ENCODE data around the gene TMEM26.

Gene TMEM26

GRCh38 chr10:61452655-61453641 is at the start of gene TMEM26:
Gene TMEM26 (minus strand): TSS chr10:61453381. CDS start chr10:61453081, 300 bp downstream.
- DNase-seq (ENCODE audit: low spot score), result peak; percentile 45

DNA sequence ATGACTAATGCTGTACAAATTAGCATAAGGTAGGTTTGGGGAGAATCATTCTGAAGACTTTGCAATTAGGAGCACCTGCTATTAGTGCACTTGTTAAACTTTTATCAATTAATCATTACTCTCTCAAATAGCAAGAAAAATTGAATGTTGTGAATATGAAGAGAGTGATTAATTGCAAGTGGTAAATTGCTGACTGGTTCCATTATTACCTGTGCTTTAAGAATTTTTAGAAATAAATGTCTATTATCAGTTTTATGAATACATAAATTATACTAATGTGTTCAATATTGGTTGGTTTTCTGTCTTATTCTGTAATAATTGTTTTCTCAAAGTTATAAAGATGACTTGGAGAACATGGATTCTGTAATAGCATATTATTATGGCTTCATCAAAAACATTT is 47.3 kb upstream of the TMEM26 start:
- no peak for DNase-seq (ENCODE audit: low spot score)

DNA sequence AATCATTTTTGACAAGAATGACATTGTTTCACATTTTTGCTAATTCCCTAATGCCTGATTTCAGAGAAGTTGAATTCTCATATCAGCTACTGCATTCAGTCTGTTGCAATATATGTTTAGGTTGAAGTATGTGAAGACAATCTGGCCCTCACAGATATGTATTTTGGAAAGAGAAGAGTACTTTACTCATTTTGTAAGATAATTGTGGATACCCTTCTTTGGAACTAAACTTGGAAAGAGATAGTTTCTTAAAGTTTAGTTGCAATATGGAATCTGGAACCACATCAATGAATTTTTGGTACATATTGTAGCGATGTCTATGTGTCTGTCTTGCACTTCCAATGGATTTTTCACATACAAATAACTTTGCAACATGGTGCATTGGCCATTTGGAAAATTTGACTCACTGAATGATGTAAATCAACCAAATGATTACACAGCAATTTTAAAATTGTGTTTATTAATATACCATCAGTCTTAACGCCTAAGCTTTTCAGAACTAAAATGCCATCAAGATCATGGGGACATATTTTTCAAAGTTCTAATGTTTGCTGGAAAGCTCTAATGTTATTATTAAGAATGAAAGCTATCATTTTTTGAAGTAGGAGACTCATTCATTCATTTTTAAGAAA is 39.3 kb upstream of the TMEM26 start:
- no peak for DNase-seq (ENCODE audit: low spot score)

GRCh38 chr10:61487506-61487905 is 34.3 kb upstream of the TMEM26 start:
- peak; percentile 30 for DNase-seq (ENCODE audit: low spot score)

DNA sequence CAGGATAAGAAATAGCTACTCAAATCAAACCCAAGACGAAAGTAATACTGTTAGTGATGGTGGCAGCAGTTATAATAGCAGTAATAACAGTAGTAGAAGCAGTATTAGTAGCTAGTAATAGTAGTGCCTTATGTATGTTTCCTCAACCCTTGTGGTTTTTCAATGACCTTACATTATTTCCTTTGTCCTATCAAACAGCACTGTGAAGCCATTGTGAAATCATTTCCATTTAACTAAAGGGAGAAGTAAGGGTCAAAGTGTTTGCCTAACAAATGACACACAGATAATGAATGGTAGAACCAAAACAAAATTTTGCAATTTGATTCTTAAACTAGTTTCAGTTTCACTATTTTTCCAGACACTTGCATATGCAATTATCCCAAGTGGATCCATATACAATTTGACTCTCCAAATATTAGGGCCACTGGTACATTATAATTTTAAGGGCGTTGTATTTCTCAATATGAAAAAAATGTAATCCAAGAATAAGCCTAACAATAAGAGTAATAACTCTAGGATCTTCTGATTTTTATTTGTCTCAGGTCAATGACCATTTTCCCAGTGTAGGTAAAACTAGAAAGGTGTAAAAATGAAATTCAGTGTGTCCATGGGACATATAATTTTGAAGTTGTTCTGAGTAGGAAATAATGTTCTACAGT is 33.7 kb upstream of the TMEM26 start:
- peak; percentile 4 for DNase-seq (ENCODE audit: low spot score)

DNA sequence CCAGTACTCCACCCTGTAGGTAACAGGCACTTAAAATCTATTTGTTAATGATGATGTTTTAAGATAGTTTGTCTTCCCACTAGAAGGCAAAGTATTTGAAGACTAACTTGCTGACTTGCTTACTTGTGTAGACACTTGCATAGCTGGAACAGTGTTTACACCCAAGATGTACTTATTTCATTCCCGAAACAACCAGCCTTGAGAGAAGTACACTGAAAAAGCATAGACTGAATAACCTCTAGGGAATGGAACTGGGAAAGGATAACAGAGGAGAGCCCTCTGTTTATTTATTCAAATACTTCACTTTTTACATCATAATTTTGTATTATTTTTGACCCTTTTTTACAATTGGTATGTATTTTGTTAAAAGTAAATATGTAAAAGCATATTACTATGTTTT is 33.1 kb upstream of the TMEM26 start:
- DNase-seq (ENCODE audit: low spot score), result peak; percentile 33

DNA sequence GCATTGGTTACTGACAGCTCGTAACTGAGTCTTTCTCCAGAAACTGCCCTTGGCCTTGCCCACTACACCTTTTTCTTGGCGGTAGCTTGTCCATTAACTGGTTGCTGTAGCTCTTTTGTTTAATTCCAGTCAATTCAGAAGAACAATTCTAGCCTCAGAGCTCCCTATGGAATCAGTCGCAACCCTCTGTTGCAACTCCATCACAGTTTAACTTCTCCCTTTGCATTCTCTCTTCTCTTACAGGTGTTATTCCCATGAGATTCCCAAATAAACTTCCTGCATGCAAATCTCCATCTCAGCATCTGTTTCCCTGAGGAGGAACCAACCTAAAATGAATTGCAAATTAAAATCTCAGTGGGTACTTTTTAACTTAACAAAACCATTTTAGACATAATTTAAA is 28.4 kb upstream of the TMEM26 start:
- DNase-seq (ENCODE audit: low spot score), result no peak

GRCh38 chr10:61480208-61480607 is 27.0 kb upstream of the TMEM26 start:
- DNase-seq (ENCODE audit: low spot score), result no peak

- no peak for DNase-seq (ENCODE audit: low spot score)
These were observed 25.6 kb upstream of the TMEM26 start for GRCh38 chr10:61478621-61479312.

- DNase-seq (ENCODE audit: low spot score), result no peak
These were observed 24.3 kb upstream of the TMEM26 start for GRCh38 chr10:61477451-61477850.

GRCh38 chr10:61476529-61476928 is 23.3 kb upstream of the TMEM26 start:
- DNase-seq (ENCODE audit: low spot score), result no peak

- peak; percentile 15 for DNase-seq (ENCODE audit: low spot score)
These were observed 22.3 kb upstream of the TMEM26 start for GRCh38 chr10:61475449-61475873.

DNA sequence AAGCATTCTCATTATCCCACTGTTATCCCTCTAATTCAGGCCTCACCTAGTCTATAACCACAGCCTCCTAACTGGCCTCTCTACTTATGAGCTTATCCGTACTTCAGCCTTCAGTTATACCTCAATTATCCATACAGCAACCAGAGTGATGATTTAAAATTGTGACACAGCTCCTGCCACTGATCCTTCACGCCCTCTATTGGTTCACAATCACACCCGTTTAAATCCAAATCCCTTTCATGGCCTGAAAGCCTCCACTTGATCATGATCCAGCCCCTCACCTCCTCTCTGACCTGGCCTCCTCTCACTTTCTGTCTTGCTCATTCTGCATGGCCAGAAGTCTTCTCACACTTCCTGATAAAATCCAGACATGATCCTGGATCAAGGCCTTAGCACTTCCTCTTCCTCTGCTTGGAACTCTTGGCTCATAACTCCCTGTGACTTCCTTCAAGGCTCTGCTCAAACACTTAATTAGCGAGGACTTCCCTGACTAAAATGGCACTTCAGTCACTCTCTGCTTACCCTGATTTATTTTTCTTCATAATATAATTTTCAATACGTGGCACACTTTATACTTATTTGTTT is 19.0 kb upstream of the TMEM26 start:
- DNase-seq (ENCODE audit: low spot score), result no peak

DNA sequence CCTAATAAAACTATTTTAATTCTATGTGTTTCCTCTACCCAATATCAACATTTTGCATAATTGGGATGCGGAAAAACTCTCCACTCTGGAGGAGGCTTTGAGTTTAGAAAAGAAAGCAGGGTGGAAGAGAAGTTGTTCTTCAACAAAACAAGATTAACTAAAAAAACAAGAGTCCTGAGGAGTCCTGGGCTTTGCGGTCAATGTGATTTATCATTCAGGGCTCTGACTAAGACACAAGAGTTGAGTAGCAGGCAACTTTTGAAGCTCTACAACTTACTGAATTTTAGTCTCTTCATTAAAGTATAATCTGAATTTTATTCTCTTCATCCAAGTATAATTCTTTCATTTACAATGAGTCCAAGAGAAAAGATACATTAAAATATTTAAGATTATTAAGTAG is 18.3 kb upstream of the TMEM26 start:
- DNase-seq (ENCODE audit: low spot score), result no peak

DNA sequence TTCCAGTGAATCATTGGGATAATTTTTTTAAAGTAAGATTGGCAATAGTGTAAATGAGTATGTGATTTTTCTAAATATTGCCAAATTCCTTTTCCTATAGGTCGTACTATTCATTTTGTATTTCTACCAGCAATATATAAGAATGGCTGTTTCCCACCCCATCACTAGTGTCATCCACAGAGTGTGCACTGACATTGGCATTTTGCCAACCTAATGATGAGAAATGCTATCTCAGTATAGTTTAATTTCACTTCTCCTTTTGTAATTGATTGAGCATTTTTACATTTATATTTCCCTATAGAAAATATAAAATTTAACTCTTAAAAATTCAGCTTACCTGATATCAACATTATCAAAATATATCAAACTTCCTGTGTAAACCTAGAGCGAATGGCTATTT is 17.6 kb upstream of the TMEM26 start:
- no peak for DNase-seq (ENCODE audit: low spot score)

GRCh38 chr10:61465901-61466632 is 12.9 kb upstream of the TMEM26 start:
- no peak for DNase-seq (ENCODE audit: low spot score)

GRCh38 chr10:61465171-61465496 is 12.0 kb upstream of the TMEM26 start:
- DNase-seq (ENCODE audit: low spot score), result no peak

- no peak for DNase-seq (ENCODE audit: low spot score)
These were observed 11.4 kb upstream of the TMEM26 start for GRCh38 chr10:61464461-61465170.

DNA sequence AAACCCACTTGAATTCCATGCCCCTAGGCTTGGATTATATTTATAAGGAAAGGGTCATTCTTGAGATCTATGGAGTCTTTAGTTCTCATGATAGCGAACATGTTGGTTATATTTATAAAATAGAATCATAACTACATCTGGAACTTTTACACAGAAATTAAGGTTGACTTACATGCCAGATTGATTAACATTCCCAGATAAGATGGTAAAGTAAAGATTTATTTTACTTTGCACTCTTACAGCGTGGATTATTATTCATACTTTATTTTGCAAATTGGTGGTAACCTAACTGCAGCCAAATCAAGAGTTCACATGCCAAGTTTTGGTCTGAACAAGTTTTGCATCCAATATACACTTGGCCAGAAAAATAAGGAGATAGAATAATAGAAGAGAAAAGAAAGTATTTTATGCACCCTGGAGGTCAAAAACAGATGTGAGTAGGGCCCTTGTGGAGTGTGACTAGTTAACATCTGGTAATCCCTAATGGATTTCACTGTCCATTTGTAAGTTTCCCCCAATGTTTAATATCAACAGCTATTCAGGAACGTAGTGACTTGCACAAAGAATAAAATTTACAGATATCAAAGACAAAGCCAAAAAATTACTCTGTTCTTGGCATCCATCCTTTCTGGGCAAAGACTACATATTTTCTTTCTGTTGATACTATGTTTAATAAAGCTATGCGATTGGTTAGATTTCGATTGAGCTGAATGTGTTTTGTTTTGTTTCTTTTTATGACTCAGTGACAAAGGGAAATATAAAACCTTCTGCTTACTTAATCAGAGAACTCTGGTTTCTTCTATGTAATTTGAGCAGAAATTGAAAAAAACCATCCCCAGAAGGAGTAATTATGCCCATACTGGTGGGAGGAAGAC is 10.1 kb upstream of the TMEM26 start:
- DNase-seq (ENCODE audit: low spot score), result no peak

DNA sequence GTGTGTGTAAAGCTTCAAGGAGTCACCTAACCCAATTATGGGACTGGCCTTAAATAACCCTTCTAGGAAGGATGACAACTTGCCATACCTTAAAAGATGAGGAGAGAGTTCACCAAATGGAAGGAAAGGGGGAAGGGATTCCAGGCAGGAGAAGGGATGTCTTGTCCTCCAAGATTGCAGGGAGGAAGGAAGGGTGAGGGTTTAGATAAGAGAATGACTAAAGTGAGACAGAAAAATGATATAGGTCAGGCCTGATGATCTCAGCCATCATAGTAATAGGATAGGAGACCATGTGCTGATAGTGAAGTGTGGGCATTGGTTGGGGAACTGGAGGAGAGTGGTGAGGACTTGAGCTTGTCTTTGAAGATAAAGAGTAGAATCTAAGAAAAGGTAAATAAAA is 7.7 kb upstream of the TMEM26 start:
- DNase-seq (ENCODE audit: low spot score), result no peak
